ENCODE measurements around the gene RAB29. TPM values are rescaled to one million over a fixed set of nuclear protein-coding genes. Genes with fewer than 3 reads are reported as not detected.

RAB29 gene
- polyA plus RNA-seq, 3 donors, result 23.2 to 32.2 (median 31.5) TPM

GRCh38 chr1:205719762-205720161 is 55.5 kb downstream of the RAB29 start:
- Histone ChIP-seq H3K79me2 (ENCODE audit: insufficient read depth, low read length) (peaks cover 5% of the 10 kb centered on the region), H4K20me1 (ENCODE audit: insufficient read depth, low read length) (peaks cover 2% of the 10 kb centered on the region), H3K9me3 (replicated peaks in 1 of 2; ENCODE audit: control insufficient read depth in 1 of 2, insufficient read depth in 1 of 2, low read length in 2 of 2) (no peaks in the 10 kb centered on the region), H3K4me3 (replicated peaks in 1 of 3; ENCODE audit: low read depth in 2 of 3, low read length in 3 of 3) (no peak overlapping the region), H2AFZ (ENCODE audit: insufficient read depth, low read depth, low read length, poor library complexity, severe bottlenecking) (no peak overlapping the region), H3K36me3 (replicated peaks in 1 of 2; ENCODE audit: control insufficient read depth in 1 of 2, insufficient read depth in 2 of 2, low read length in 2 of 2) (peaks cover 62 to 97% of the 10 kb centered on the region in 2 donors), H3K27ac (ENCODE audit: low read depth in 1 of 2, low read length in 2 of 2) (no peak overlapping the region), H3K4me1 (ENCODE audit: control insufficient read depth in 1 of 2, insufficient read depth in 2 of 2, low read length in 2 of 2) (peaks cover 4 to 5% of the 10 kb centered on the region in 2 donors), H3K9ac (ENCODE audit: insufficient read depth, low read length, poor library complexity, severe bottlenecking) (no peak overlapping the region), H3K4me2 (replicated peaks; ENCODE audit: extremely low read depth, low read length, poor library complexity, severe bottlenecking) (no peak overlapping the region), H3K27me3 (ENCODE audit: control insufficient read depth in 2 of 2, insufficient read depth in 2 of 2, low read length in 2 of 2) (no peaks in the 10 kb centered on the region)
- H3K9me3 Mint-ChIP-seq, result no peaks in the 10 kb centered on the region
- peak overlapping the region in 1 of 7 donors; percentile 40 for H3K27ac Mint-ChIP-seq
- no peak for DNase-seq
- intact Hi-C loops (cut with micrococcal nuclease), result loop anchor here in 1 of 2 donors (10.0 kb wide), 1 partner anchor 185 kb away; no protein-coding TSS in a partner anchor
- no peak overlapping the region for H3K4me3 Mint-ChIP-seq
- H3K27me3 Mint-ChIP-seq (ENCODE audit: low read depth in 3 of 3), result no peaks in the 10 kb centered on the region
- peaks cover 62 to 80% of the 10 kb centered on the region in 2 donors for H3K36me3 Mint-ChIP-seq
- H3K4me1 Mint-ChIP-seq, result peaks cover 11% of the 10 kb centered on the region
- TF ChIP-seq CTCF (IDR thresholded peaks at IDR 0.05), result no peak

- H3K4me3 ChIP-seq (replicated peaks in 1 of 3; ENCODE audit: low read depth in 2 of 3, low read length in 3 of 3), result no peak overlapping the region
- H3K36me3 ChIP-seq (replicated peaks in 1 of 2; ENCODE audit: control insufficient read depth in 1 of 2, insufficient read depth in 2 of 2, low read length in 2 of 2), result peaks cover 60 to 90% of the 10 kb centered on the region in 2 donors
- H3K9ac ChIP-seq (ENCODE audit: insufficient read depth, low read length, poor library complexity, severe bottlenecking), result no peak overlapping the region
- H3K9me3 ChIP-seq (replicated peaks in 1 of 2; ENCODE audit: control insufficient read depth in 1 of 2, insufficient read depth in 1 of 2, low read length in 2 of 2), result no peaks in the 10 kb centered on the region
- H3K27ac Mint-ChIP-seq, result peak overlapping the region in 1 of 7 donors; percentile 44
- H3K27me3 Mint-ChIP-seq (ENCODE audit: low read depth in 3 of 3), result no peaks in the 10 kb centered on the region
- TF ChIP-seq CTCF (IDR thresholded peaks at IDR 0.05), result no peak
- H3K4me1 ChIP-seq (ENCODE audit: control insufficient read depth in 1 of 2, insufficient read depth in 2 of 2, low read length in 2 of 2), result peaks cover 4 to 5% of the 10 kb centered on the region in 2 donors
- H3K36me3 Mint-ChIP-seq, result peaks cover 62 to 79% of the 10 kb centered on the region in 2 donors
- H4K20me1 ChIP-seq (ENCODE audit: insufficient read depth, low read length), result no peaks in the 10 kb centered on the region
- H3K79me2 ChIP-seq (ENCODE audit: insufficient read depth, low read length), result no peaks in the 10 kb centered on the region
- WGBS (ENCODE audit: insufficient coverage), result 76% methylated on average over 2 of the region's 3 CpGs
- no peak overlapping the region for H2AFZ ChIP-seq (ENCODE audit: insufficient read depth, low read depth, low read length, poor library complexity, severe bottlenecking)
- H3K9me3 Mint-ChIP-seq, result no peaks in the 10 kb centered on the region
- intact Hi-C loops (cut with micrococcal nuclease), result loop anchor here in 1 of 2 donors (10.0 kb wide), 1 partner anchor 184 kb away; no protein-coding TSS in a partner anchor
- no peak for DNase-seq
- no peaks in the 10 kb centered on the region for H3K27me3 ChIP-seq (ENCODE audit: control insufficient read depth in 2 of 2, insufficient read depth in 2 of 2, low read length in 2 of 2)
- no peak overlapping the region for H3K4me3 Mint-ChIP-seq
- no peak overlapping the region for H3K27ac ChIP-seq (ENCODE audit: low read depth in 1 of 2, low read length in 2 of 2)
- peaks cover 16% of the 10 kb centered on the region for H3K4me1 Mint-ChIP-seq
- no peak overlapping the region for H3K4me2 ChIP-seq (replicated peaks; ENCODE audit: extremely low read depth, low read length, poor library complexity, severe bottlenecking)
These were observed 56.3 kb downstream of the RAB29 start for GRCh38 chr1:205719015-205719414.

Small RNA genes within 50 kb of the gene (small RNA-seq; reads per million reads assigned to genes)
- not detected for gene RF00139 (ENCODE audit: insufficient read length, low read depth)

Other genes starting within 250 kb of the RAB29 start
- 1 to 10 TPM; 1.4 to 9.0 (median 2.6) TPM for gene ELK4, start 143.5 kb downstream of the RAB29 start, polyA plus RNA-seq
- under 1 TPM in 2 of 3 donors, not detected in 1; 0.11 to 0.61 TPM for gene SLC45A3, start 95.0 kb downstream of the RAB29 start, polyA plus RNA-seq
- gene NUCKS1, start 25.3 kb downstream of the RAB29 start, polyA plus RNA-seq, result 1 to 10 TPM; 4.2 to 4.9 (median 4.2) TPM
- 1 to 10 TPM in 2 of 3 donors, under 1 TPM in 1; 0.54 to 2.3 (median 1.1) TPM for gene SLC41A1, start 37.7 kb upstream of the RAB29 start, polyA plus RNA-seq
- gene PM20D1, start 74.7 kb upstream of the RAB29 start, polyA plus RNA-seq, result not detected
- under 1 TPM in 1 of 3 donors, not detected in 2; 0.04 TPM for gene SLC26A9, start 168.0 kb upstream of the RAB29 start, polyA plus RNA-seq
- under 1 TPM; 0.41 to 0.52 (median 0.47) TPM for gene RAB7B, start 227.9 kb upstream of the RAB29 start, polyA plus RNA-seq
- gene CTSE, start 248.4 kb upstream of the RAB29 start, polyA plus RNA-seq, result not detected

Data from CD14-positive monocyte (primary cell).